K562 (cell line): ENCODE data around the gene ZNF30. TPM values are rescaled to one million over a fixed set of nuclear protein-coding genes. Genes with fewer than 3 reads are reported as not detected.

ENCODE experiments used
- C11orf30 ChIP-seq: fragments of 450-650 bp; IDR thresholded peaks from 2 replicates; pipeline ENCODE4 v1.6.1; 2016; ENCODE audit warnings: low read depth, mild to moderate bottlenecking
- CCAR2 ChIP-seq: fragments of 200-400 bp; formaldehyde crosslinking; IDR thresholded peaks from 2 replicates; pipeline ENCODE4 v1.6.1; 2017; ENCODE audit warnings: mild to moderate bottlenecking, low read depth, low read length
- CTBP1 ChIP-seq: fragments of 450-650 bp; IDR thresholded peaks from 2 replicates; pipeline ENCODE4 v1.6.1; 2016; ENCODE audit warnings: borderline replicate concordance
- DIDO1 ChIP-seq: fragments of 450-650 bp; IDR thresholded peaks from 2 replicates; pipeline ENCODE4 v1.6.1; 2016; ENCODE audit warnings: low read depth, missing biosample characterization, missing genetic modification characterization
- HDAC8 ChIP-seq: fragments of 450-650 bp; IDR thresholded peaks from 2 replicates; pipeline ENCODE4 v1.6.1; 2016; ENCODE audit warnings: mild to moderate bottlenecking, missing genetic modification characterization, moderate library complexity, missing compliant biosample characterization
- HLTF ChIP-seq: fragments of 450-650 bp; IDR thresholded peaks from 2 replicates; pipeline ENCODE4 v1.6.1; 2016
- JUNB ChIP-seq: fragments of 450-650 bp; formaldehyde crosslinking; conservative IDR thresholded peaks from 2 replicates; pipeline ENCODE4 v1.4.0; 2020; ENCODE audit warnings: mild to moderate bottlenecking
- KDM1A ChIP-seq, 2 experiments: fragments of 450-650 bp; IDR thresholded peaks; 2 replicates each; pipeline ENCODE4 v1.6.1; 2016; ENCODE audit warnings: mild to moderate bottlenecking in 2 of 2
- KDM4B ChIP-seq, 2 experiments: fragments of 450-650 bp in 1 of 2; sonication (generic) in 1 of 2; IDR thresholded peaks; 2 replicates each; pipeline ENCODE4 v1.6.1; 2016 to 2017; ENCODE audit warnings: borderline replicate concordance in 2 of 2, antibody characterized with exemption in 1 of 2, low read depth in 1 of 2, mild to moderate bottlenecking in 1 of 2
- PHF20 ChIP-seq: fragments of 450-650 bp; IDR thresholded peaks from 2 replicates; pipeline ENCODE4 v1.6.1; 2018; ENCODE audit not compliant: partially characterized antibody
- PTRF ChIP-seq: fragments of 450-650 bp; IDR thresholded peaks from 2 replicates; pipeline ENCODE4 v1.6.1; 2016; ENCODE audit warnings: mild to moderate bottlenecking, missing genetic modification characterization, missing compliant biosample characterization
- PTTG1 ChIP-seq: fragments of 450-650 bp; IDR thresholded peaks from 2 replicates; pipeline ENCODE4 v1.6.1; 2016; ENCODE audit warnings: low read depth, mild to moderate bottlenecking, missing genetic modification characterization, missing compliant biosample characterization
- RBM17 ChIP-seq: fragments of 200-400 bp; formaldehyde crosslinking; IDR thresholded peaks from 2 replicates; pipeline ENCODE4 v1.6.1; 2017; ENCODE audit warnings: low read depth, mild to moderate bottlenecking, low read length, borderline replicate concordance
- SAFB2 ChIP-seq: fragments of 200-400 bp; formaldehyde crosslinking; IDR thresholded peaks from 2 replicates; pipeline ENCODE4 v1.6.1; 2018; ENCODE audit warnings: borderline replicate concordance, low read length, low read depth, moderate library complexity; ENCODE audit not compliant: severe bottlenecking
- SMARCE1 ChIP-seq: fragments of 450-650 bp; IDR thresholded peaks from 2 replicates; pipeline ENCODE4 v1.7.1; 2016; ENCODE audit warnings: mild to moderate bottlenecking
- SMC3 ChIP-seq: conservative IDR thresholded peaks from 2 replicates; pipeline ENCODE4 v1.6.1; 2011; ENCODE audit warnings: low read depth, low read length, improper control_type of control experiment; ENCODE audit not compliant: insufficient read depth
- SP2 ChIP-seq: IDR thresholded peaks from 2 replicates; pipeline ENCODE4 v1.6.1; 2011; ENCODE audit warnings: mild to moderate bottlenecking, low read depth, low read length, moderate library complexity; ENCODE audit not compliant: poor library complexity, severe bottlenecking; ENCODE audit errors: extremely low read depth
- SRSF1 ChIP-seq: fragments of 200-400 bp; formaldehyde crosslinking; IDR thresholded peaks from 2 replicates; pipeline ENCODE4 v1.6.1; 2017; ENCODE audit warnings: mild to moderate bottlenecking, low read depth, low read length, moderate library complexity
- TCF7 ChIP-seq: sonication (generic); IDR thresholded peaks from 2 replicates; pipeline ENCODE4 v1.6.1; 2016; ENCODE audit warnings: antibody characterized with exemption, borderline replicate concordance
- ZNF143 ChIP-seq: sonication (generic); formaldehyde crosslinking; IDR thresholded peaks from 2 replicates; pipeline ENCODE4 v1.9.0; 2022; ENCODE audit warnings: mild to moderate bottlenecking, missing genetic modification reagents
- ZNF347 ChIP-seq: fragments of 450-650 bp; formaldehyde crosslinking; IDR thresholded peaks from 2 replicates; pipeline ENCODE4 v1.4.0; 2020; ENCODE audit warnings: low read depth, mild to moderate bottlenecking, moderate library complexity
- ZNF444 ChIP-seq: fragments of 250-450 bp; sonication (Bioruptor Pico); IDR thresholded peaks from 2 replicates; pipeline ENCODE4 v1.4.0; 2020; ENCODE audit warnings: mild to moderate bottlenecking, moderate library complexity
- polyA plus RNA-seq, 8 experiments: library from polyadenylated mRNA; depleted of rRNA in 4 of 8; stranded (reverse) in 5 of 8; unstranded in 3 of 8; fragments of >200 nt; fragmentation: Nextera tagmentation in 2 of 8; fragmentation: Illumina TruSeq in 1 of 8; extraction: Ambion mirVana in 2 of 8; extraction: Trizol in 1 of 8; gene quantifications; 2 replicates each; pipeline versions ENCODE4 v1.2.1 to v1.2.3, GENCODE V29; 2011 to 2014; ENCODE audit warnings: inconsistent platforms in 1 of 8, missing spikeins in 1 of 8
- total RNA-seq, 7 experiments: library from RNA; depleted of rRNA in 6 of 7; stranded (reverse); fragments of >200 nt in 6 of 7; fragmentation: Illumina TruSeq in 2 of 7; extraction: Trizol in 2 of 7; gene quantifications; 2 replicates each; pipeline versions ENCODE4 v1.2.1 to v1.2.3, GENCODE V29; 2011 to 2021; ENCODE audit warnings: low replicate concordance in 1 of 7
- TF ChIP-seq, protein P1 (sequence below): fragments of 250-450 bp; sonication (Bioruptor Pico); IDR thresholded peaks from 2 replicates; pipeline ENCODE4 v1.8.0; 2021; ENCODE audit warnings: moderate library complexity, mild to moderate bottlenecking, inconsistent platforms
- TF ChIP-seq, protein P2 (sequence below): fragments of 450-650 bp; IDR thresholded peaks from 2 replicates; pipeline ENCODE4 v1.6.1; 2016

The ZNF30 gene
- total and polyA plus RNA-seq, 9 of the 15 experiments (the other 6 are each of a cell fraction or from before 2014, with no cell fraction given): 7.3 to 13.4 (median 10.6) TPM

DNA sequence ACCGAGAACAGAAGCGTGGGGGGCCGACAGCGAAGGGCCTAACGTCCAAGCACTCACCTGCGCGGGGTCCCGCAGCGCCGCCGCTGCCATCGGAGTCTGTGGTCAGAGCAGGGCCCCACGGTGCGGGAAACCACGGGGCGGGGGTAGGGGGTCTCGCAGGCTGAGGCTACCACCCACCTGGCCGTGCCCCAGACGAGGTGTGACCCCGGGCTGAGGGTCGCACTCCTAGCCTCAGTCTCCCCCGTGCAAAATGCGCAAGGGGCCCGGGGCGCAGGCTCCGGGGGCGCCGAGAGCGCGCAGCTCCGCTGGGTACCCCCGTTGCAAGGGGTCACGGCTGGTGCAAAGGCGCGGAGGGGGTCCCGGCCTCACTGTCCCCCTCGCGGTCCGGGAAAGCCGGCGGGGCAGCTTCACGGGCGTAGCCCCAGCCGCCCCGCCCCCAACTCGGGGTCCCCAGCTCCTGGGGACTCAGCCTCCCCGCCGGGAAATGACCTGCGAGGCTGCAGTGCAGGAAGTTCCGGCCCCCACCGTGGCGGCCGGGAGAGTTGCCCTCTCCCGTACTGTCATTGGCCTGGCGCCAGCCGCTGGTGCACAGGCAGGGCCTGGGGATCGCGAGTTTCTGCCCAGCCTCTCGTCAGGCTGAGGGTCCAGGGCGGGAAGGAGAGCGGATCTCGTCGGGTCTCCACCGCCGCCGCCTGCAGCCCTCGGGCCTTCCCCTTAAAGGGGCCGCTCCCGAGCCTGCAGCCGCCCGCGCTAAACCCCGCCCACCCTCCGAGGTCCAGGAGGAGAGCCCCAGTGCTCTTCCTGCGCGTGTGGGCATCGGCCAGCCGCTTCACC lies 37.1 kb downstream of the ZNF30 start, which contains the start of gene ZNF792 (continued):
- no peak for TF ChIP-seq TCF7
- no peak for TF ChIP-seq SAFB2
- TF ChIP-seq PTTG1 (tag): no peak
- no peak for TF ChIP-seq RBM17
- TF ChIP-seq DIDO1: no peak
- TF ChIP-seq SRSF1: no peak
- no peak for TF ChIP-seq ZNF143
- TF ChIP-seq HDAC8: no peak
- no peak for TF ChIP-seq ZNF347
- no peak for TF ChIP-seq KDM4B (IDR thresholded peaks at IDR 0.05; ENCODE audit: borderline replicate concordance in 2 of 2, low read depth in 1 of 2)
- TF ChIP-seq, protein P1, sequence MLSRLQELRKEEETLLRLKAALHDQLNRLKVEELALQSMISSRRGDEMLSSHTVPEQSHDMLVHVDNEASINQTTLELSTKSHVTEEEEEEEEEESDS (CRISPR knock-in tag): no peak
- 0 out of 2 replicates have a peak, but pooled peaks have one; percentile 1 for TF ChIP-seq CTBP1
- TF ChIP-seq PHF20: no peak
- TF ChIP-seq ZNF444 (CRISPR knock-in tag): no peak
- TF ChIP-seq PTRF: no peak
- TF ChIP-seq KDM1A (IDR thresholded peaks at IDR 0.05): no peak
- TF ChIP-seq C11orf30: no peak
- TF ChIP-seq SP2: no peak
- TF ChIP-seq CCAR2: no peak
- no peak for TF ChIP-seq SMARCE1
- no peak for TF ChIP-seq JUNB (CRISPR knock-in tag)
- no peak for TF ChIP-seq HLTF
- TF ChIP-seq, protein P2, sequence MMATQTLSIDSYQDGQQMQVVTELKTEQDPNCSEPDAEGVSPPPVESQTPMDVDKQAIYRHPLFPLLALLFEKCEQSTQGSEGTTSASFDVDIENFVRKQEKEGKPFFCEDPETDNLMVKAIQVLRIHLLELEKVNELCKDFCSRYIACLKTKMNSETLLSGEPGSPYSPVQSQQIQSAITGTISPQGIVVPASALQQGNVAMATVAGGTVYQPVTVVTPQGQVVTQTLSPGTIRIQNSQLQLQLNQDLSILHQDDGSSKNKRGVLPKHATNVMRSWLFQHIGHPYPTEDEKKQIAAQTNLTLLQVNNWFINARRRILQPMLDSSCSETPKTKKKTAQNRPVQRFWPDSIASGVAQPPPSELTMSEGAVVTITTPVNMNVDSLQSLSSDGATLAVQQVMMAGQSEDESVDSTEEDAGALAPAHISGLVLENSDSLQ: no peak
- no peak for TF ChIP-seq SMC3
